Liver (tissue), 9 donors: ENCODE measurements around the gene CEP135. TPM values are rescaled to one million over a fixed set of nuclear protein-coding genes. Genes with fewer than 3 reads are reported as not detected.

ENCODE experiments used
- DNase-seq: peaks from one replicate; pipeline ENCODE4 v3.0.0-alpha.2; 2017; ENCODE audit warnings: low spot score
- H3K27ac ChIP-seq, 2 donors: one replicate each; pipeline ENCODE4 v1.7.0; 2013; ENCODE audit warnings: inconsistent platforms in 2 of 2, low read length in 2 of 2, control low read depth in 1 of 2, low read depth in 1 of 2, mild to moderate bottlenecking in 1 of 2
- H3K27me3 ChIP-seq, 4 donors: one replicate each; pipeline versions ENCODE4 v1.6.1 to v1.7.0; 2013; ENCODE audit warnings: low read length in 3 of 4, inconsistent platforms in 1 of 4, mild to moderate bottlenecking in 1 of 4, moderate library complexity in 1 of 4; ENCODE audit not compliant: control insufficient read depth in 4 of 4, insufficient read depth in 4 of 4
- H3K36me3 ChIP-seq, 4 donors: one replicate each; pipeline versions ENCODE4 v1.6.1 to v1.7.0; 2013; ENCODE audit warnings: low read length in 3 of 4, mild to moderate bottlenecking in 3 of 4, low read depth in 1 of 4, moderate library complexity in 1 of 4; ENCODE audit not compliant: control insufficient read depth in 4 of 4, insufficient read depth in 3 of 4
- H3K4me1 ChIP-seq, 4 donors: one replicate each; pipeline versions ENCODE4 v1.6.1 to v1.7.0; 2013; ENCODE audit warnings: low read length in 3 of 4, mild to moderate bottlenecking in 3 of 4, moderate library complexity in 1 of 4; ENCODE audit not compliant: control insufficient read depth in 4 of 4, insufficient read depth in 4 of 4
- H3K4me3 ChIP-seq, 3 donors: one replicate each; pipeline versions ENCODE4 v1.6.1 to v1.7.0; 2013; ENCODE audit warnings: low read length in 3 of 3, control low read depth in 1 of 3, low read depth in 1 of 3, mild to moderate bottlenecking in 1 of 3
- H3K9ac ChIP-seq, 2 donors: one replicate each; pipeline ENCODE4 v1.7.0; 2013; ENCODE audit warnings: low read length in 2 of 2, mild to moderate bottlenecking in 2 of 2, moderate library complexity in 2 of 2, control low read depth in 1 of 2, low read depth in 1 of 2
- H3K9me3 ChIP-seq, 4 donors: one replicate each; pipeline versions ENCODE4 v1.6.1 to v1.7.0; 2013; ENCODE audit warnings: low read length in 3 of 4; ENCODE audit not compliant: control insufficient read depth in 4 of 4
- EGR1 ChIP-seq, 2 donors: IDR thresholded peaks; 2 replicates each; pipeline ENCODE4 v1.6.1; 2016 to 2018; ENCODE audit warnings: antibody characterized with exemption in 2 of 2, low read depth in 2 of 2
- FOXA1 ChIP-seq: IDR thresholded peaks from 2 replicates; pipeline ENCODE4 v1.6.1; 2016; ENCODE audit warnings: antibody characterized with exemption
- FOXA2 ChIP-seq: IDR thresholded peaks from 2 replicates; pipeline ENCODE4 v1.6.1; 2016; ENCODE audit warnings: antibody characterized with exemption
- HNF4A ChIP-seq, 2 donors: conservative IDR thresholded peaks; 2 replicates each; pipeline ENCODE4 v1.6.1; 2016; ENCODE audit warnings: antibody characterized with exemption in 2 of 2, mild to moderate bottlenecking in 2 of 2
- HNF4G ChIP-seq: IDR thresholded peaks from 2 replicates; pipeline ENCODE4 v1.6.1; 2016; ENCODE audit warnings: antibody characterized with exemption
- JUND ChIP-seq, 2 donors: IDR thresholded peaks; 2 replicates each; pipeline ENCODE4 v1.6.1; 2016; ENCODE audit warnings: antibody characterized with exemption in 2 of 2
- NR2F2 ChIP-seq: IDR thresholded peaks from 2 replicates; pipeline ENCODE4 v1.6.1; 2016; ENCODE audit warnings: antibody characterized with exemption
- RAD21 ChIP-seq, 2 donors: IDR thresholded peaks; 2 replicates each; pipeline ENCODE4 v1.6.1; 2016; ENCODE audit warnings: antibody characterized with exemption in 2 of 2, mild to moderate bottlenecking in 2 of 2
- REST ChIP-seq: IDR thresholded peaks from 2 replicates; pipeline ENCODE4 v1.6.1; 2016; ENCODE audit warnings: antibody characterized with exemption, mild to moderate bottlenecking
- RXRA ChIP-seq, 2 donors: IDR thresholded peaks; 2 replicates each; pipeline ENCODE4 v1.6.1; 2017 to 2018; ENCODE audit warnings: antibody characterized with exemption in 2 of 2, mild to moderate bottlenecking in 1 of 2
- SP1 ChIP-seq: IDR thresholded peaks from 2 replicates; pipeline ENCODE4 v1.6.1; 2018; ENCODE audit warnings: antibody characterized with exemption, mild to moderate bottlenecking
- TAF1 ChIP-seq: conservative IDR thresholded peaks from 2 replicates; pipeline ENCODE4 v1.6.1; 2016; ENCODE audit warnings: antibody characterized with exemption, mild to moderate bottlenecking
- YY1 ChIP-seq: IDR thresholded peaks from 2 replicates; pipeline ENCODE4 v1.6.1; 2016; ENCODE audit warnings: antibody characterized with exemption, mild to moderate bottlenecking
- ZBTB33 ChIP-seq: IDR thresholded peaks from 2 replicates; pipeline ENCODE4 v1.6.1; 2016; ENCODE audit warnings: antibody characterized with exemption
- WGBS: extraction: QIAGEN DNeasy Blood & Tissue Kit; methylation state at CpG from one replicate; pipeline ENCODE4 v1.1.7; 2013; 5-methylcytosine and 5-hydroxymethylcytosine counted together
- polyA plus RNA-seq, 2 donors: library from polyadenylated mRNA; stranded (reverse) in 1 of 2; unstranded in 1 of 2; fragments of 200-250 nt in 1 of 2; fragments of >200 nt in 1 of 2; fragmentation: Nextera tagmentation in 1 of 2; extraction: Ambion mirVana in 1 of 2; gene quantifications; one replicate each; pipeline versions ENCODE4 v1.2.1 to v1.2.3, GENCODE V29; 2013 to 2015
- total RNA-seq, 2 donors: library from RNA; depleted of rRNA; stranded (reverse); fragments of >200 nt; gene quantifications; one replicate each; pipeline ENCODE4 v1.2.3, GENCODE V29; 2014
- TF ChIP-seq, protein P1 (sequence below): fragments of 150-350 bp; IDR thresholded peaks from 2 replicates; pipeline ENCODE4 v1.5.1; 2017; ENCODE audit warnings: improper control_type of control experiment, low read depth, low read length; ENCODE audit not compliant: missing input control
- TF ChIP-seq, protein P2 (sequence below): IDR thresholded peaks from 2 replicates; pipeline ENCODE4 v1.6.1; 2016; ENCODE audit warnings: antibody characterized with exemption
- TF ChIP-seq, protein P3 (sequence below): IDR thresholded peaks from 2 replicates; pipeline ENCODE4 v1.6.1; 2016; ENCODE audit warnings: antibody characterized with exemption
- donor health status: healthy.
- donor health status: healthy.
- donor health status: healthy.
- donor health status: healthy.
- donor health status: healthy.

Gene CEP135
- total and polyA plus RNA-seq, 4 donors, result 0.47 to 9.8 (median 1.9) TPM

GRCh38 chr4:56048383-56048701, 99.6 kb downstream of the CEP135 start:
- no peak overlapping the region for H3K27ac ChIP-seq
- no peaks in the 10 kb centered on the region for H3K9me3 ChIP-seq
- H3K4me1 ChIP-seq, result peaks cover 6 to 14% (median 11%) of the 10 kb centered on the region in 4 donors
- no peak for DNase-seq
- H3K4me3 ChIP-seq, result peak overlapping the region in 1 of 3 donors; percentile 63
- peaks cover 0 to 11% (median 6%) of the 10 kb centered on the region in 4 donors for H3K27me3 ChIP-seq
- H3K9ac ChIP-seq, result no peak overlapping the region
- TF ChIP-seq FOXA2 (no peak), REST (no peak), JUND (IDR thresholded peaks at IDR 0.05) (no peak), SP1 (no peak), TAF1 (no peak), RXRA (IDR thresholded peaks at IDR 0.05) (no peak), RAD21 (IDR thresholded peaks at IDR 0.05) (no peak), ZBTB33 (no peak), HNF4G (no peak), FOXA1 (no peak), HNF4A (conservative IDR thresholded peaks at IDR 0.05) (no peak), EGR1 (IDR thresholded peaks at IDR 0.05; ENCODE audit: low read depth in 2 of 2) (no peak), YY1 (no peak), NR2F2 (no peak)
- TF ChIP-seq, protein P1, sequence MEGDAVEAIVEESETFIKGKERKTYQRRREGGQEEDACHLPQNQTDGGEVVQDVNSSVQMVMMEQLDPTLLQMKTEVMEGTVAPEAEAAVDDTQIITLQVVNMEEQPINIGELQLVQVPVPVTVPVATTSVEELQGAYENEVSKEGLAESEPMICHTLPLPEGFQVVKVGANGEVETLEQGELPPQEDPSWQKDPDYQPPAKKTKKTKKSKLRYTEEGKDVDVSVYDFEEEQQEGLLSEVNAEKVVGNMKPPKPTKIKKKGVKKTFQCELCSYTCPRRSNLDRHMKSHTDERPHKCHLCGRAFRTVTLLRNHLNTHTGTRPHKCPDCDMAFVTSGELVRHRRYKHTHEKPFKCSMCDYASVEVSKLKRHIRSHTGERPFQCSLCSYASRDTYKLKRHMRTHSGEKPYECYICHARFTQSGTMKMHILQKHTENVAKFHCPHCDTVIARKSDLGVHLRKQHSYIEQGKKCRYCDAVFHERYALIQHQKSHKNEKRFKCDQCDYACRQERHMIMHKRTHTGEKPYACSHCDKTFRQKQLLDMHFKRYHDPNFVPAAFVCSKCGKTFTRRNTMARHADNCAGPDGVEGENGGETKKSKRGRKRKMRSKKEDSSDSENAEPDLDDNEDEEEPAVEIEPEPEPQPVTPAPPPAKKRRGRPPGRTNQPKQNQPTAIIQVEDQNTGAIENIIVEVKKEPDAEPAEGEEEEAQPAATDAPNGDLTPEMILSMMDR, result no peak
- TF ChIP-seq, protein P2, sequence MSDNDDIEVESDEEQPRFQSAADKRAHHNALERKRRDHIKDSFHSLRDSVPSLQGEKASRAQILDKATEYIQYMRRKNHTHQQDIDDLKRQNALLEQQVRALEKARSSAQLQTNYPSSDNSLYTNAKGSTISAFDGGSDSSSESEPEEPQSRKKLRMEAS, result no peak
- TF ChIP-seq, protein P3, sequence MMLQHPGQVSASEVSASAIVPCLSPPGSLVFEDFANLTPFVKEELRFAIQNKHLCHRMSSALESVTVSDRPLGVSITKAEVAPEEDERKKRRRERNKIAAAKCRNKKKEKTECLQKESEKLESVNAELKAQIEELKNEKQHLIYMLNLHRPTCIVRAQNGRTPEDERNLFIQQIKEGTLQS, result no peak
- H3K36me3 ChIP-seq, result no peaks in the 10 kb centered on the region
- 13% methylated on average over 5 of the region's 5 CpGs for WGBS
